Erythroblast (primary cell): ENCODE results near the gene TCL1B.

Experiments
- GATA1 ChIP-seq: IDR thresholded peaks from 2 replicates; pipeline ENCODE4 v1.6.1; 2011; ENCODE audit warnings: low read depth, mild to moderate bottlenecking, control low read depth, low read length, moderate library complexity
- POLR2A ChIP-seq: IDR thresholded peaks from 2 replicates; pipeline ENCODE4 v1.6.1; 2011; ENCODE audit warnings: mild to moderate bottlenecking, low read length

- TF ChIP-seq POLR2A: no peak
- TF ChIP-seq GATA1: no peak
Measured at GRCh38 chr14:95703805-95704204, 17.6 kb downstream of the TCL1B start.
